HK-2 (cell line): ENCODE measurements around the gene ANK2.

ENCODE experiments used
- DNase-seq: peaks from one replicate; pipeline ENCODE4 v3.0.0-alpha.2; 2018; ENCODE audit not compliant: unreplicated experiment

Gene ANK2

GRCh38 chr4:113094802-113095201 lies 45.3 kb downstream of the ANK2 start:
- no peak for DNase-seq

GRCh38 chr4:113101669-113102068 lies 52.2 kb downstream of the ANK2 start:
- no peak for DNase-seq

DNA sequence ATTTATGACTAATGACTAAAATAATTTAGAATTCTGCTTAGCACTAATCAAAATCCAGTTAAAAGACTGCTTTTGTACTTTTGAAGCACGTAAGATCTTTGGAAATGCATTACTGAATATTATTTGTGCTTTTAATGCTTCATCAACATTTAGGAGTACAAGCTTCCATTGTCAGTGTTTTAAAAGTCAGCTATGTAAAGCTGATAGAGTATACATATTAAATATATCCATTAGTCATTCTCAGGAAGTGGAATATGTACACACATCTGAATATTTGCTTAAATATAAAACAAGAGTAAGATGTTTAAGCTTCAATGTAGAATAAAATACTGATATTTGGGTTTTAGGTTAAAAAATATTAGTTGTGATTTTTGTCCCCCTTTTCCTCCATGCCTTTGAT lies 54.1 kb downstream of the ANK2 start:
- no peak for DNase-seq

DNA sequence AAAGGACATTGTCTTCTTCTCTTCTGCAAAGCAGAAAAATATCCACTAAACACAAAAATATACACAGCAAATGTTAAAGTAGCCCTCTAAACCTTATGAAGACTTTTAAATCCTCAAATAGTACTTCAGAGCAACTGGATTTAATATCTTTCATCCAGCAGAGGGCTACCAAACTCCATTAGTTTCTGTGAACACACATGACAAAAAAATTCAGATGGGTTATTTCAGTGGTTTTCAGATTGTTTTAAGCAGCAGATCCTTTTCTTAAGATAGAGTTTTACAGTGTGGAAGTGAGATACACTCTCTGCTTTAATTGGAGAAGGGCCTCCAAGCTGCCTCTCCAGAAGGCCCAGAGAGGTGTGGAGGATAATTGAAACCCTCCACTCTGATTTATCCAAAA lies 56.7 kb downstream of the ANK2 start:
- no peak for DNase-seq

- DNase-seq: no peak
Measured at GRCh38 chr4:113109106-113109718, 59.8 kb downstream of the ANK2 start.

DNA sequence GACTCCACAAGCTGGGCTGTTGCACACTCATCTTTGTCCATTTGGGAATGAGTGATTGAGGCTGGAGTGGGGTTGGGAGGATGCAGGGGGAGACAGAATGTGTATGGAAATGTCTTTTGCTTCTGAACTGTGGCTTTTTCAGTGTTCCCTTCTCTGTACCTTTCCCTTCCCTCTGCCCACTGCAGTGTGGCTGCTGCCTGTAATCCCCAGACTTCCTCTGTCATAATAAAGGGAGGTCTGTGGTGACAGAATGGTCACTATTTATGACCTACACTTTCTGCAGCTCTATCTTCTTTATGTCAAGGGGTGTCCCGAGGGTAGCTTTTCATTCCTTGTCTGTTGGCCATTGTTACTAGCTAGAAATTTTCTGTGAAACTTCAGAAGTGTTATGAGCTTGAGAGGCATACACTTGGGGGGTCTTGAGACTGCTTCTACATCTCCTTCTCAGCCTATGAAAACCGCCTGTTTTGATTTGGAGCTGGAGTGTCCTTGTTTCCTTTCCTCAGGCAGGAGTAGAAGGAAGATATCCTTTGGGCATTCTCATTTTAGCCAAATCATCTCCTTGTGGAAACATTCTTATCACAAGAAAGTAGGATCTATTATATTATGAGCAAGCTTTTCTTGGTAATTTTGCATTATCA lies 63.0 kb downstream of the ANK2 start:
- DNase-seq: no peak

GRCh38 chr4:113113151-113113550 lies 63.7 kb downstream of the ANK2 start:
- DNase-seq: no peak

DNA sequence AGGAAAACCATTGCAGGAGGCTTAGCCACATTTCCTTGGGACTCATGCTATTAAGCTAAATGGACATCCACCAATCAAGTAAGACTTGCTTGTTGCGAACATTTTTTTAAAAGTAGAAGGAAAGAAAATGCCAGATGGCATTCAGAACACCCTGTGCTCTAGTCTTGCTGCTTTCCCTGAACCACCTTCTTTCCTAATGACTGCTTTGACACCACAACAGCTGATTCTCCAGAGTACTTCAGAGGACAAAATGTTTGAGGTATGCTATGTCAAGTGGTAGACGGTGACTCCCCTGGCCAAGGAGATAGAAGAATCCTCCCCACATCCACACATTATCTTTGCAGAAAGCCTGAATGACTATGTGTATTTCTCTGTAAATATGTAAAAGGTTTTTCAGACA lies 65.4 kb downstream of the ANK2 start:
- no peak for DNase-seq

- DNase-seq: no peak
Measured at GRCh38 chr4:113116414-113117357, 67.2 kb downstream of the ANK2 start.

GRCh38 chr4:113117358-113117702 lies 67.9 kb downstream of the ANK2 start:
- DNase-seq: no peak

GRCh38 chr4:113122066-113122465 lies 72.6 kb downstream of the ANK2 start:
- DNase-seq: no peak

GRCh38 chr4:113125418-113125817 lies 76.0 kb downstream of the ANK2 start:
- no peak for DNase-seq

- no peak for DNase-seq
Measured at GRCh38 chr4:113131136-113131535, 81.7 kb downstream of the ANK2 start.

- no peak for DNase-seq
Measured at GRCh38 chr4:113131621-113132020, 82.2 kb downstream of the ANK2 start.

- DNase-seq: no peak
Measured at GRCh38 chr4:113141901-113142346, 92.5 kb downstream of the ANK2 start.

GRCh38 chr4:113142351-113142750 lies 92.9 kb downstream of the ANK2 start:
- DNase-seq: no peak

GRCh38 chr4:113144091-113144490 lies 94.6 kb downstream of the ANK2 start:
- DNase-seq: no peak

- no peak for DNase-seq
Measured at GRCh38 chr4:113145147-113145518, 95.7 kb downstream of the ANK2 start.

DNA sequence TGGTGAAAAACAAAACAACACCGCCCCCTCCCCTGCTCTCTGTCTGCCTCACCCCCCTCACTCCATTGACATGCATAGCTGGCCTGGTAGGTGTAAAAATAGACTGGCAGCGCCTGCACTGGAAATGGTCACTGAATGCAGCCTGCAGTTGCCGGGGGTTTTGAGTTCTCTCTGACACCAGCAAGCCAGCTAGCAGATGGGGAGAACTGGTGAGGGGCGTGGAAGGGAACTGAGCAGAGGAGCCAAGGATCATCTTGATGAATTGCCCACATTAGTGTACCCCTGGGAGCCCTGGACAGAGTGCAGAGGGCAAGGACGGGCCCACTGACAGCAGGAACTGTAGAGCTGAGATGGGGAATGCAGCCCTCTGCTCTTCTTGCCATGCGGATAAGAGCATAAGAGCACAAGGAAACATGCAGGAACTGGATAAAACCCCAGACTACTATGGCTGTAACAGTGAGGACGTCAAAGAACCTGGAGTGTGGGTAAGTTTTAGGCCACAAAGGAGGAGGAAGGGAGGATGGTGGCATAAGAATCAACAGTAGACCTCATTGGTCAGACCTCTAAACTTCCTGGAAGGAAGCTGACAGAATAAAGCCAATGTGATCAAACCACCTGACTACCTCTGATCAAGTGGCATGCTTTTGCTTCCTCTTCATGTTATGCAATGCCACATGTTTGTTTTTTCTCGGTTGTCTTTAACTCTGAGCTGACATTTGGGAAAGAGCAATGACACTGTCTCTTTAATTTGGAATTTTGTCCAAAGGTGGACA lies 96.3 kb downstream of the ANK2 start:
- no peak for DNase-seq

- no peak for DNase-seq
Measured at GRCh38 chr4:113146876-113147358, 97.5 kb downstream of the ANK2 start.

- DNase-seq: no peak
Measured at GRCh38 chr4:113147498-113148111, 98.2 kb downstream of the ANK2 start.
